Fibroblast of skin of scalp (primary cell): Measurements from ENCODE around the gene THAP4.

Experiments
- DNase-seq: peaks from one replicate; pipeline ENCODE4 v3.0.0-alpha.2; 2013

The THAP4 gene

GRCh38 chr2:241637795-241638660 is 1.1 kb upstream of the THAP4 start:
- peak; percentile 15 for DNase-seq

- DNase-seq = peak; percentile 22
Measured at GRCh38 chr2:241636182-241637017, 558 bp downstream of the THAP4 start.

DNA sequence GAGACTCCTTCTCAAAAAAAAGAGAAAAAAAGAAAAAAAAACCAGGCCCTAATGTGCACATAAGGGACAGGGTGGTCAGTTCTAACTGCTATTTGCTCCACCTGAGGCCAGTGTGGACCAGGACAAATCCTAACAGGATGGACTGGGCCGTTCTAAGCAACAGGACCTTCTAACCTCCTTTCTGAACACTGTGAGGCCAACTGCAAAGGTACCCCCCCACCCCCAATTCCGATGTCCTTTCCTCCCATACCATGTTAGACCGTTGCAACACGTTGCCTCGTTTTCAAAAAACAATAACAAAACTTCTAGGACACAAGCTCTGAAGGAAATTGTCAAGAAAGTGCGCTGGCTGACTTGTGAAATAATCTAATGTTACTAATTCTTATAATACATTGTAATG is 1.2 kb downstream of the THAP4 start:
- DNase-seq = no peak

GRCh38 chr2:241633561-241633960 is 3.4 kb downstream of the THAP4 start:
- no peak for DNase-seq

DNA sequence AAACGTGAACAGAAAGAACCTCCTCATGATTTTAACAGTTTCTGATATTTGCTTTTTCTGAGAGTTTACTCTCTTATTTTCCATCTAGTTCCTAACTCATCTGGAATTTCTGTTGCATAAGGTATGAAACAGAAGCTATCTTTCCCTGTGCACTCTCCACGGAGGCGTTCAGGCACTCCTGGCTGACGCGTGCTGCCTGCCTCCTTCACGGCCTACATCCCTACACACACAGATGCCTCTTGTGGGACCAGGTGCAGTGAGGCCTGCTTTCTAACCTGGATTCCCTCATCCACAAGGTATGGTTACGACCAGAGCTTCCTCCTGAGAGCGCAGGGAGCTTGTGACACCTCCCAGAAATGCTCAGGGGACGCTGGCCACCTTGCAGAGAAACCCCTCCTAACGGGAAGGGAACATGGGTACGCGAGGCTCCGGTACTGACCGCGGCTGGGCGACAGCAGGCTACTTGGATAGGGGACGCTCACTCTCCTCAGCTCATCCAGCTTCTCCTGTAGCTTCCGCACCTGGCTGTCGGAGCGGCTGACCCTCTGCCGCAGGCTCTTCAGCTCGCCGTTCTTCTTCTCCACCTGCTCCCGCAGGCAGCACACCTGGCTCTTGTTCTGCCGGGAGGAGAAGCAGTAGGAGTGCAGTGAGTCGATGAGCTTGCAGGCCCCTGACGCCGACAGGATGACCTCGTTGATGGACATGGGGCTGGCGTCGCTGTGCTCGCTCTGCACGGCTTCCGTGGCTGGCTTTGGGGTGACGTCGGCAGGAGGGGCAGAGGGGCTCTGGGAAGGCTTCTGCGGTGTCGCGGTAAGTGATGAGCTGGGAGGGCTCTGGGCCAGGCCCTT is 4.3 kb downstream of the THAP4 start:
- DNase-seq = no peak

- DNase-seq = no peak
Measured at GRCh38 chr2:241629762-241630435, 7.1 kb downstream of the THAP4 start.

GRCh38 chr2:241627675-241628074 is 9.3 kb downstream of the THAP4 start:
- no peak for DNase-seq

DNA sequence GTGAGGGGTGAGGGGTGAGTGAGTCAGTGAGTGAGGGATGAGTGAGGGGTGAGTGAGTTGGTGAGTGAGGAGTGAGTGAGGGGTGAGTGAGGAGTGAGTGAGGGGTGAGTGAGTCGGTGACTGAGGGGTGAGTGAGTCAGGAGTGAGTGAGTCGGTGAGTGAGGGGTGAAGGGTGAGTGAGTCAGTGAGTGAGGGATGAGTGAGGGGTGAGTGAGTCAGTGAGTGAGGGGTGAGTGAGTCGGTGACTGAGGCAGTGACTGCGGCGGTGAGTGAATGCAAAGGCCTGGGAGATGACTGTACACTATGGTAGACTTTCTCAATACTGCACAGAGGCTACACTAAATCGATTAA is 16.6 kb downstream of the THAP4 start:
- DNase-seq = peak; percentile 24

GRCh38 chr2:241619597-241620418 is 17.1 kb downstream of the THAP4 start:
- DNase-seq = no peak

GRCh38 chr2:241618829-241619228 is 18.1 kb downstream of the THAP4 start:
- no peak for DNase-seq

- no peak for DNase-seq
Measured at GRCh38 chr2:241618296-241618805, 18.6 kb downstream of the THAP4 start.

- DNase-seq = no peak
Measured at GRCh38 chr2:241617431-241618154, 19.4 kb downstream of the THAP4 start.

DNA sequence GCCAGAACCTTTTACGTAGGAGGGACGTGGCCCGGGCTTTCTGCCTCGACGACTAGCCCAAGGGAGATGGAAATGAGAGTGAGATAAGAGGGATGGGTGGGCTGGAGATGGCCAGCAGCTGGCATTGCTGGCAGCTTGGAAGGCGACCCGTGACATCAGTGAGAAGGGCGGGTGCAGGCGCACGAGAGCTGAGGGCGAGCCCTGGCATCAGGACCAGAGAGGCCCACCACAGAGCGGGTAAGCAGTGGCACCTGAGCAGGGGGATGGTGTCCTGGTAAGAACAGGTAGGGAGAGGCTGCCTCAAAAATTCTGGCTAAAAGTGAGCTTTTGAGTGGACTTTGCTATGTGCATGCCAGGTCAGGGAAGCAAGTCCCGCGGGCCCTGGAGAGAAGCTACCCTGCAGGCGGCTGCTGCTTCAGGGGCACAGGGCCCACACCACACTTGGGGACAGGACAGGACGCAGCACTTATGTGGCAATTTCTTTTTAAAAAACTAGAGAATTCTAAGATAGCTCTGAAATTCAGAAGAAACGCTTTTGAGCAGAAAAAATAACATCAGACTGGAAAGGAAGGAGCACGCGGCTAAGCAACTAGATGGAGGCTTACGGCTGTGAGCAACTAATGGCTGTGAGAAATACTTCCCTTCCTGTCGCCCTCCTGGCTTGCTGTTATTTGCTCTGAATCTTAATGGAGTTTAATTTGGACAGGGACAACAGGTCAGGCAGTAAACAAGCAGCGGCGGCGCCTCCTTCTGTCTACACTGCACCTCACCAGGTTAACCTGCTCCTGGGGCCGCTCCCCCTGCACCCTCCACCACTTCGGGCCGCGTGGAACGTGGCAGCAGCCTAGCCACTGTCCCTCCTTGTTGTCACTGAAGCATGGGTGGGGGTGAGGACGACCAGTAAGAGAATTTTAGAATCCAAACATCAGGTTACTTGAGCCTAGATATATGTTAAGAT is 20.5 kb downstream of the THAP4 start:
- DNase-seq = no peak

GRCh38 chr2:241615522-241616052 is 21.4 kb downstream of the THAP4 start:
- DNase-seq = no peak

DNA sequence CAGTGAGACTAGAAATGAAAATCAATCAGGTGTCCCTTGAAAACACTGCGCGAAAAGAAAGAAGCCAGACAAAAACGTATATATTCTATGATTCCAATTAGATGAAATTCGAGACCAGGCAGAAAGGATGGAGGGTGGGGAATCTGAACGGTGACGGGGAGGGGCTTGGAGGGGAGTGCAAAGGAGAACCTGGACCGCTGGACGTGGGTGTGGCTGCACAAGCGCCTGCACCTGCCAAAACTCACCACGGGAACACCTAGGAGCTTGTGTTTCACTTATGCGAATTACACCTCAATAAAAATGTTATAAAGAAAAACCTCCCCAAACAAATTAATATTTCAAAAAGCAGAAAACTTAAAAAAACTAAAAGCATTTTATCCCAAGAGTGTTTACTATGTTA is 21.9 kb downstream of the THAP4 start:
- no peak for DNase-seq

DNA sequence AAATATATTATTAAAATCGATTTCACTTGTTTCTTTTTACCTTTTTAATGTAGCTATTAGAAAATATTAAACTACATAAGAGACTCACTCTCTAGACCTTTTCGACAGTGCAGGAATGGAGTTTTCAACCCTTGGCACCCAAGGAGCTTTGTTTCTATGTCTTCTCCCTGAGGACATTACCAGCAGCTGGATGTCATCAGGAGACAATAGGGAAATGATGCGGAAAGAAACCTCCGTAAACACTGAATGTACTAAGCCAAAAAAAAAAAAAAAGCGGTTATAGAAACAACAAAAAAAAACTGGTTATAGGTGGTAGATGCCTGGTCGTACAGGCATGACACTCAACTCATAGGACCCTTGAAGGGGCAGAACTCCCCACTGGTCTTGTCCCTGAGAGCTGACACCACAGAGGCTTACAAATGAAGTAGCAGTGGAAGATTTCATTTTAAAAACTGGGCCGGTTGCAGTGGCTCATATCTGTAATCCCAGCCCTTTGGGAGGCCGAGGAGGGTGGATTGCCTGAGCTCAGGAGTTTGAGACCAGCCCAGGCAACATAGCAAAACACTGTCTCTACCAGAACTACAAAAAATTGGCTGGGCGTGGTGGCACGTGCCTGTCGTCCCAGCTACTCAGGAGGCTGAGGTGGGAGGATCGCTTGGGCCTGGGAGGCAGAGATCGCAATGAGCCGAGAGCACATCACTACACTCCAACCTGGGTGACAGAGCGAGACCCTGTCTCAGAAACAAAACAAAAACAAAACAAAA is 23.8 kb downstream of the THAP4 start:
- DNase-seq = no peak

DNA sequence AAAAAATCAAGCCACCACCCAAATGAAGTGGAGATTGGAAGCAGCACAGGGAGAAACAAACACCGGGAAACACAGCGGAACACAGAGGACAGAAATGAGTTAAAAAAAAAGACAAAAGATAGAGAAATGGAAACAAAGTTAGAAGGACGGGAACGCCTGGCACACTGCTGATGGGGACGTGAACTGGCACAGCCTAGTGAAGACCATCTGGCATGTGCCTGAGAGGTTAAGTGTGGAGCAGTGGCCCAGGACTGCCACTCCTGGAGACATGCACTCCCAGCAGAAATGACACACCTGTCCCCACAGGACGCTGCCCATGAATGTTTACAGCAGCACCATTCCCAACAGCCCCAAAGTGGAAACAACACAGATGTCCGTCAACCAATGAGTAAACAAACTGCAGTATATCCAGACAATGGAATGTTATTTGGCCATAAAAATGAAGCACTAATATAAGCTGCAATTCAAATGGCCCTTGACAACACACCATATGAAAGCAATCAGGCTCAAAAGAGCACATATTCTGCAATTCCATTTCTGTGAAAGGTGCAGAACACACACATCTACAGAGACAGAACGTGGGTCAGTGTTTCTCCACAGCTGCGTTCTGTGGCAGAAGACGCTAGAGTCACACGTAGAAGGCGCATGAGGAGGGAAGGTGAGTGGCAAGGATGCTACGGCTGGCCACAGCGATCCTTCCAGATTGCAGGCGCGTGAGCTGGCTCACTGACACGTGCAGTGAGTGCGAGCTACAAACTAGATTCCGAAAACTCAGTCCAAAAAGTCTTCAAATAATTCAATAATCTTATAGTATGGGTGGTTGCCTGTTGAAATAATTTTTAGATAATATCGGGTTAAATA is 24.6 kb downstream of the THAP4 start:
- DNase-seq = no peak
